ENCODE measurements around the gene CRISP3. TPM values are rescaled to one million over a fixed set of nuclear protein-coding genes. Genes with fewer than 3 reads are reported as not detected.

CRISP3 gene
- total RNA-seq, 2 donors from 2014 or later = not detected

DNA sequence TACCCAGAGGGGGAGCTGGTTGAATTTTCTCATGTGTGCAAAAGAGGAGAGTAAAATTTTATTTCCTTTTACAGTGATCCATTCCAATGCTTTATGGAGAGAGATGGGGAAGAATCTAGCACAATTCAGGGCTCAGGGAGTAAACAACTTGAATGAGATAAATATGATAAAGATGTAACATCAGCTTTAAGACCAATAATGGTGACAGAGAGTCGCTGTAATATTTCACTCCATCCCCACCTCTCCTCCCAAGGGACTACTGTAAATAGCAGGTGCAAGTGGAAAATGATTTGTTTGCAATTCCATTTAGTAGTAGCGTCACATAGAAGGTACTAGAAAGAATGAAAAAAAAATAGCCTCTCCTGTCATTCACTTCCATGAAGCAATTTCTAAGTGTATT, 4.8 kb downstream of the CRISP3 start:
- Histone ChIP-seq H3K9me3 (ENCODE audit: control insufficient read depth, low read length) (no peaks in the 10 kb centered on the region), H3K4me3 (ENCODE audit: low read length) (no peak overlapping the region), H3K27ac (ENCODE audit: low read depth, low read length) (no peak overlapping the region), H3K36me3 (ENCODE audit: control insufficient read depth, insufficient read depth, low read length) (no peaks in the 10 kb centered on the region), H3K27me3 (ENCODE audit: control insufficient read depth, insufficient read depth, low read length, poor library complexity, severe bottlenecking) (no peaks in the 10 kb centered on the region), H3K4me1 (ENCODE audit: control insufficient read depth, insufficient read depth, low read length) (no peaks in the 10 kb centered on the region), H3K9ac (ENCODE audit: extremely low read depth, low read length, poor library complexity, severe bottlenecking) (no peak overlapping the region)
- no peak for DNase-seq
- no peaks in the 10 kb centered on the region for H3K36me3 Mint-ChIP-seq (ENCODE audit: low read depth)
- no peak overlapping the region for H3K27ac Mint-ChIP-seq
- H3K4me1 Mint-ChIP-seq = peaks cover 13% of the 10 kb centered on the region
- TF ChIP-seq, protein P1, sequence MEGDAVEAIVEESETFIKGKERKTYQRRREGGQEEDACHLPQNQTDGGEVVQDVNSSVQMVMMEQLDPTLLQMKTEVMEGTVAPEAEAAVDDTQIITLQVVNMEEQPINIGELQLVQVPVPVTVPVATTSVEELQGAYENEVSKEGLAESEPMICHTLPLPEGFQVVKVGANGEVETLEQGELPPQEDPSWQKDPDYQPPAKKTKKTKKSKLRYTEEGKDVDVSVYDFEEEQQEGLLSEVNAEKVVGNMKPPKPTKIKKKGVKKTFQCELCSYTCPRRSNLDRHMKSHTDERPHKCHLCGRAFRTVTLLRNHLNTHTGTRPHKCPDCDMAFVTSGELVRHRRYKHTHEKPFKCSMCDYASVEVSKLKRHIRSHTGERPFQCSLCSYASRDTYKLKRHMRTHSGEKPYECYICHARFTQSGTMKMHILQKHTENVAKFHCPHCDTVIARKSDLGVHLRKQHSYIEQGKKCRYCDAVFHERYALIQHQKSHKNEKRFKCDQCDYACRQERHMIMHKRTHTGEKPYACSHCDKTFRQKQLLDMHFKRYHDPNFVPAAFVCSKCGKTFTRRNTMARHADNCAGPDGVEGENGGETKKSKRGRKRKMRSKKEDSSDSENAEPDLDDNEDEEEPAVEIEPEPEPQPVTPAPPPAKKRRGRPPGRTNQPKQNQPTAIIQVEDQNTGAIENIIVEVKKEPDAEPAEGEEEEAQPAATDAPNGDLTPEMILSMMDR (conservative IDR thresholded peaks at IDR 0.05) = no peak
- no peaks in the 10 kb centered on the region for H3K27me3 Mint-ChIP-seq (ENCODE audit: insufficient read depth)
- no peaks in the 10 kb centered on the region for H3K9me3 Mint-ChIP-seq
- no peak overlapping the region for H3K4me3 Mint-ChIP-seq
- 100% methylated on average over 1 of the region's 2 CpGs; no CpG with 5 or more reads in 1 of the 2 experiments for WGBS, 2 experiments (ENCODE audit: insufficient coverage in 1 of 2, insufficient read length in 1 of 2)

GRCh38 chr6:49736017-49736508, 8.1 kb downstream of the CRISP3 start:
- Mint-ChIP-seq H3K9me3 (no peaks in the 10 kb centered on the region), H3K36me3 (ENCODE audit: low read depth) (no peaks in the 10 kb centered on the region), H3K4me1 (peaks cover 16% of the 10 kb centered on the region), H3K4me3 (peak overlapping the region; percentile 4), H3K27ac (no peak overlapping the region), H3K27me3 (ENCODE audit: insufficient read depth) (no peaks in the 10 kb centered on the region)
- TF ChIP-seq, protein P1 (conservative IDR thresholded peaks at IDR 0.05) = no peak
- Histone ChIP-seq H3K4me1 (ENCODE audit: control insufficient read depth, insufficient read depth, low read length) (no peaks in the 10 kb centered on the region), H3K4me3 (ENCODE audit: low read length) (peak overlapping the region; percentile 31), H3K9ac (ENCODE audit: extremely low read depth, low read length, poor library complexity, severe bottlenecking) (no peak overlapping the region), H3K9me3 (ENCODE audit: control insufficient read depth, low read length) (no peaks in the 10 kb centered on the region), H3K36me3 (ENCODE audit: control insufficient read depth, insufficient read depth, low read length) (no peaks in the 10 kb centered on the region), H3K27me3 (ENCODE audit: control insufficient read depth, insufficient read depth, low read length, poor library complexity, severe bottlenecking) (no peaks in the 10 kb centered on the region), H3K27ac (ENCODE audit: low read depth, low read length) (no peak overlapping the region)
- no peak for DNase-seq
- 61 to 67% methylated on average over 2 to 4 of the region's 4 CpGs for WGBS, 2 experiments (ENCODE audit: insufficient coverage in 1 of 2, insufficient read length in 1 of 2)

- Histone ChIP-seq H3K9me3 (ENCODE audit: control insufficient read depth, low read length) (no peaks in the 10 kb centered on the region), H3K4me3 (ENCODE audit: low read length) (no peak overlapping the region), H3K36me3 (ENCODE audit: control insufficient read depth, insufficient read depth, low read length) (no peaks in the 10 kb centered on the region), H3K27ac (ENCODE audit: low read depth, low read length) (no peak overlapping the region), H3K27me3 (ENCODE audit: control insufficient read depth, insufficient read depth, low read length, poor library complexity, severe bottlenecking) (no peaks in the 10 kb centered on the region), H3K4me1 (ENCODE audit: control insufficient read depth, insufficient read depth, low read length) (no peaks in the 10 kb centered on the region), H3K9ac (ENCODE audit: extremely low read depth, low read length, poor library complexity, severe bottlenecking) (no peak overlapping the region)
- Mint-ChIP-seq H3K27ac (no peak overlapping the region), H3K4me3 (no peak overlapping the region), H3K27me3 (ENCODE audit: insufficient read depth) (no peaks in the 10 kb centered on the region), H3K36me3 (ENCODE audit: low read depth) (no peaks in the 10 kb centered on the region), H3K4me1 (peaks cover 16% of the 10 kb centered on the region), H3K9me3 (no peaks in the 10 kb centered on the region)
- DNase-seq = no peak
- 80 to 83% methylated on average over 1 to 2 of the region's 2 CpGs for WGBS, 2 experiments (ENCODE audit: insufficient coverage in 1 of 2, insufficient read length in 1 of 2)
- TF ChIP-seq, protein P1 (conservative IDR thresholded peaks at IDR 0.05) = no peak
These were observed 10.5 kb downstream of the CRISP3 start for GRCh38 chr6:49733680-49734079.

All from endodermal cell (in vitro differentiated cells).